NCI-H146 (cell line): Measurements from ENCODE around the gene GARIN5B.

Source experiments
- DNase-seq: peaks from one replicate; lab custom pipeline; 2025; lab: John Stamatoyannopoulos, UW

The GARIN5B gene

GRCh38 chr19:55370305-55370988 is 7.4 kb upstream of the GARIN5B start, which contains the start of gene IL11:
Gene IL11, minus strand, starts transcription at chr19:55370463. Its CDS starts 153 bp downstream, at chr19:55370310.
- no peak for DNase-seq

- DNase-seq: peak; percentile 63
Measured at GRCh38 chr19:55369653-55370304, 6.7 kb upstream of the GARIN5B start.

GRCh38 chr19:55368701-55369563 is 5.9 kb upstream of the GARIN5B start:
- peak; percentile 40 for DNase-seq

GRCh38 chr19:55368106-55368505 is 5.0 kb upstream of the GARIN5B start:
- DNase-seq: no peak

GRCh38 chr19:55366790-55367189 is 3.7 kb upstream of the GARIN5B start:
- no peak for DNase-seq

GRCh38 chr19:55365964-55366363 is 2.9 kb upstream of the GARIN5B start:
- DNase-seq: no peak

- DNase-seq: no peak
Measured at GRCh38 chr19:55365245-55365644, 2.2 kb upstream of the GARIN5B start.

GRCh38 chr19:55362174-55362989 is 678 bp downstream of the GARIN5B start:
- DNase-seq: no peak

GRCh38 chr19:55360902-55361301 is 2.2 kb downstream of the GARIN5B start:
- no peak for DNase-seq

GRCh38 chr19:55358943-55359908 is 3.8 kb downstream of the GARIN5B start:
- DNase-seq: no peak

- no peak for DNase-seq
Measured at GRCh38 chr19:55358493-55358892, 4.6 kb downstream of the GARIN5B start.

- peak; percentile 26 for DNase-seq
Measured at GRCh38 chr19:55355213-55355821, 7.7 kb downstream of the GARIN5B start.

- no peak for DNase-seq
Measured at GRCh38 chr19:55354698-55355212, 8.3 kb downstream of the GARIN5B start, which contains the start of gene COX6B2. Gene COX6B2, minus strand, starts transcription at chr19:55354719. Its CDS starts 198 bp downstream, at chr19:55354521.

GRCh38 chr19:55353803-55354697 is 9.0 kb downstream of the GARIN5B start:
- peak; percentile 68 for DNase-seq

GRCh38 chr19:55353356-55353802 is 9.7 kb downstream of the GARIN5B start:
- no peak for DNase-seq

GRCh38 chr19:55352549-55353145 is 10.4 kb downstream of the GARIN5B start:
- DNase-seq: no peak

GRCh38 chr19:55352040-55352439 is 11.0 kb downstream of the GARIN5B start:
- no peak for DNase-seq

- DNase-seq: no peak
Measured at GRCh38 chr19:55350620-55351315, 12.3 kb downstream of the GARIN5B start.
